Uterus (tissue), 2 donors: ENCODE measurements around the gene ZNF467.

ENCODE experiments used
- CTCF ChIP-seq, 4 experiments: fragments of 200-600 bp in 2 of 4; fragments of 450-650 bp in 2 of 4; sonication (generic) in 2 of 4; IDR thresholded peaks; one replicate each; pipeline ENCODE4 v1.5.1; 2016 to 2019; ENCODE audit warnings: antibody characterized with exemption in 4 of 4, mild to moderate bottlenecking in 2 of 4, moderate library complexity in 1 of 4
- POLR2A ChIP-seq, 2 donors: fragments of 450-650 bp; IDR thresholded peaks; one replicate each; pipeline ENCODE4 v1.6.1; 2016; ENCODE audit warnings: antibody characterized with exemption in 2 of 2, mild to moderate bottlenecking in 1 of 2, moderate library complexity in 1 of 2

GRCh38 chr7:149814494-149814893, 41.1 kb upstream of the ZNF467 start:
- TF ChIP-seq CTCF (IDR thresholded peaks at IDR 0.05) = no peak
- TF ChIP-seq POLR2A (IDR thresholded peaks at IDR 0.05) = no peak
